ENCODE data around the gene UROS.

The UROS gene

GRCh38 chr10:125762692-125763648 lies 60.1 kb downstream of the UROS start:
- no peak for DNase-seq (ENCODE audit: low read depth)

GRCh38 chr10:125761961-125762360 lies 61.1 kb downstream of the UROS start:
- DNase-seq (ENCODE audit: low read depth), result no peak

GRCh38 chr10:125757742-125758141 lies 65.3 kb downstream of the UROS start:
- no peak for DNase-seq (ENCODE audit: low read depth)

DNA sequence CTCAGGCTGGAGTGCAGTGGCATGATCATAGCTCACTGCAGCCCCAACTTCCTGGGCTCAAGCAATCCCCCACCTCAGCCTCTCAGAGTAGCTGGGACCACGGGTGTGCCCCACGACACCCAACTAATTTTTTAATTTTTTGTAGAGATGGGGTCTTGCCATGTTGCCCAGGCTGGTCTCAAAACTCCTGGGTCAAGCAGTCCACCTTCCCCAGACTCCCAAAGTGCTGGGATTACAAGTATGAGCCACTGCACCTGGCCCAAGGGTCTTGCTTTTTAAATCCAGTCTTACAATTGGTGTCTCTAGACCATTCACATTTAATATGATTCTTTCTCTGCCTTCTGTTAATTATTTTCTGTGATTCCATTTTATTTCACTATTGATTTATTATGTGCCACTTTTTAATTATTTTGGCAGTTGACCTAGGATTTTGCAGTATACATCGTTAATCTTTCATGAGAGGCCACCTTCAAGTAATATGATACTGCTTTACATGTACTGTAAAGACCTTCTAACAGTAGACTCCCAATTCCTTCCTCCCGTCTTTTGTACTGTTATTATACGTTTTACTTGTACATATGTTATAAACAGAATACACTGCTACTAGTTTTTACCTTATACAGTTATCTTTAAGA lies 66.1 kb downstream of the UROS start:
- no peak for DNase-seq (ENCODE audit: low read depth)

DNA sequence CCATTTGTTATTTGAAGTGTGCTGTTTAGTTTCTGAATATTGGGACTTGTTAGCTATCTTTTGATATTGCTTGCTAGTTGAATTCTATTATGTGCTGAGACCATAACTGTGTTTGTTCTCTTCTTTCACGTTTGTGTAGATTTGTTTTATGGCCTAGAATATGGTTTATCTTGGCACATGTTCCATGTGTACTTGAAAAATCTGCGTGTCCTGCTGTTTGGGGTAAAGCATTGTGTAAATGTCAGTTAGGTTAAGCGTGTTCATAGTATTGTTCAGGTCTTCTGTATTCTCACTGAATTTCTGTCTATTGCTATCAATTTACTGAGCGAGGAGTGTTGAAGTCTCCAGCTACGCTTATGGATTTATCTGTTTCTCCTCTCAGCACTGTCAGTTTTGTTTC lies 66.9 kb downstream of the UROS start:
- no peak for DNase-seq (ENCODE audit: low read depth)

GRCh38 chr10:125747417-125747816 lies 75.6 kb downstream of the UROS start:
- DNase-seq (ENCODE audit: low read depth), result no peak

- no peak for DNase-seq (ENCODE audit: low read depth)
Observed at GRCh38 chr10:125744909-125745308, 78.1 kb downstream of the UROS start.

- no peak for DNase-seq (ENCODE audit: low read depth)
Observed at GRCh38 chr10:125742465-125742864, 80.6 kb downstream of the UROS start.

- no peak for DNase-seq (ENCODE audit: low read depth)
Observed at GRCh38 chr10:125739994-125740679, 82.9 kb downstream of the UROS start.

All from activated T-helper 1 cell treated with Interleukin-2 at 50 U/mL for 16 hours (primary cell).